Measurements from ENCODE around the gene GSC2. TPM values are rescaled to one million over a fixed set of nuclear protein-coding genes. Genes with fewer than 3 reads are reported as not detected.

GSC2 gene
- total and polyA plus RNA-seq, 2 of the 4 experiments (the other 2 are of a cell fraction): not detected

- no peak for TF ChIP-seq CTCF (conservative IDR thresholded peaks at IDR 0.05; ENCODE audit: low read depth, low read length)
Observed at GRCh38 chr22:19137384-19138216, 12.5 kb downstream of the GSC2 start (continued).

GRCh38 chr22:19136915-19137314 is 13.2 kb downstream of the GSC2 start:
- Histone ChIP-seq H3K4me1 (ENCODE audit: control insufficient read depth, insufficient read depth, low read length) (no peaks in the 10 kb centered on the region), H3K4ac (ENCODE audit: low read depth, low read length) (no peak overlapping the region), H4K5ac (ENCODE audit: low read depth, low read length) (no peak overlapping the region), H3K4me3 (ENCODE audit: insufficient read depth, low read depth, low read length) (no peak overlapping the region), H2AFZ (replicated peaks; ENCODE audit: low read length, poor library complexity) (no peak overlapping the region), H3K23ac (ENCODE audit: low read depth, low read length) (no peak overlapping the region), H3K56ac (ENCODE audit: extremely low read depth, insufficient read depth, low read length) (no peak overlapping the region), H2BK5ac (ENCODE audit: low read depth, low read length, poor library complexity, severe bottlenecking) (no peak overlapping the region), H4K20me1 (ENCODE audit: insufficient read depth, low read length) (no peaks in the 10 kb centered on the region; the same call in 1 of the 2 replicates), H3K27me3 (ENCODE audit: control insufficient read depth, insufficient read depth, low read length) (no peaks in the 10 kb centered on the region), H2BK120ac (ENCODE audit: low read depth, low read length) (no peak overlapping the region), H2AK9ac (replicated peaks; ENCODE audit: low read depth, low read length, poor library complexity) (no peak overlapping the region), H3K14ac (replicated peaks; ENCODE audit: low read depth, low read length) (no peak overlapping the region), H3K4me2 (ENCODE audit: low read depth, low read length) (no peak overlapping the region), H3K36me3 (ENCODE audit: control insufficient read depth, insufficient read depth, low read length) (peaks cover 82% of the 10 kb centered on the region), H3K9me3 (ENCODE audit: control insufficient read depth, insufficient read depth, low read length) (no peaks in the 10 kb centered on the region), H3K27ac (ENCODE audit: insufficient read depth, low read length) (no peak overlapping the region), H4K8ac (ENCODE audit: low read depth in 2 of 2, low read length in 2 of 2) (no peak overlapping the region), H3K18ac (ENCODE audit: low read depth, low read length) (no peak overlapping the region), H3K9ac (ENCODE audit: low read depth, low read length) (no peak overlapping the region), H2AK5ac (ENCODE audit: low read depth, low read length) (no peak overlapping the region), H3K9me1 (ENCODE audit: insufficient read depth, low read length) (no peaks in the 10 kb centered on the region), H2BK15ac (ENCODE audit: low read depth, low read length) (no peak overlapping the region), H2BK20ac (ENCODE audit: low read depth, low read length) (no peak overlapping the region), H4K91ac (ENCODE audit: insufficient read depth, low read depth, low read length) (no peak overlapping the region), H3K79me1 (ENCODE audit: low read depth in 1 of 2, low read length in 2 of 2) (peaks cover 0 to 4% of the 10 kb centered on the region in 2 experiments; a peak in 2 of 4 replicates)
- BruUV-seq (replicated peaks): no TSS peak
- no peak for ATAC-seq (ENCODE audit: low read depth)
- dilution Hi-C loops (cut with HindIII; ENCODE audit: low sequenced_read_pairs, unreplicated experiment) (no loop called here), intact Hi-C loops (cut with micrococcal nuclease) (no loop called here), in situ Hi-C loops (cut with MboI; ENCODE audit: low sequenced_read_pairs) (no loop called here)
- 100% methylated on average over 9 of the region's 10 CpGs; no CpG with 5 or more reads in 1 of the 2 experiments for WGBS, 2 experiments (ENCODE audit: extremely low coverage in 2 of 2, insufficient read length in 1 of 2)
- CTCF ChIA-PET: no interaction called here
- POLR2A ChIA-PET (ENCODE audit: unreplicated experiment): no interaction called here
- no peak for DNase-seq
- no peak for TF ChIP-seq USF2 (IDR thresholded peaks at IDR 0.05; ENCODE audit: low read depth, low read length)
- no peak for TF ChIP-seq BHLHE40 (IDR thresholded peaks at IDR 0.05; ENCODE audit: low read depth, low read length)
- TF ChIP-seq MAFK (IDR thresholded peaks at IDR 0.05; ENCODE audit: low read depth, low read length): no peak
- no peak for TF ChIP-seq RFX5 (IDR thresholded peaks at IDR 0.05; ENCODE audit: low read depth, low read length)
- TF ChIP-seq MXI1 (IDR thresholded peaks at IDR 0.05; ENCODE audit: borderline replicate concordance, low read depth, low read length): no peak
- no peak for TF ChIP-seq CEBPB (IDR thresholded peaks at IDR 0.05; ENCODE audit: low read depth, low read length)
- TF ChIP-seq NFE2L2 (IDR thresholded peaks at IDR 0.05; ENCODE audit: low read depth, low read length): no peak
- TF ChIP-seq CTCF (conservative IDR thresholded peaks at IDR 0.05; ENCODE audit: low read depth, low read length): no peak
- TF ChIP-seq RCOR1 (IDR thresholded peaks at IDR 0.05; ENCODE audit: insufficient replicate concordance, low read length): no peak
- no peak for TF ChIP-seq FOS (IDR thresholded peaks at IDR 0.05; ENCODE audit: low read depth, low read length)
- no peak for TF ChIP-seq MAZ (IDR thresholded peaks at IDR 0.05; ENCODE audit: borderline replicate concordance, low read depth, low read length)

All from IMR-90 (cell line).